NCI-H2029 (cell line): Measurements from ENCODE around the gene TMEM129.

Experiments
- DNase-seq: peaks from one replicate; lab custom pipeline; 2025; lab: John Stamatoyannopoulos, UW

The TMEM129 gene, protein sequence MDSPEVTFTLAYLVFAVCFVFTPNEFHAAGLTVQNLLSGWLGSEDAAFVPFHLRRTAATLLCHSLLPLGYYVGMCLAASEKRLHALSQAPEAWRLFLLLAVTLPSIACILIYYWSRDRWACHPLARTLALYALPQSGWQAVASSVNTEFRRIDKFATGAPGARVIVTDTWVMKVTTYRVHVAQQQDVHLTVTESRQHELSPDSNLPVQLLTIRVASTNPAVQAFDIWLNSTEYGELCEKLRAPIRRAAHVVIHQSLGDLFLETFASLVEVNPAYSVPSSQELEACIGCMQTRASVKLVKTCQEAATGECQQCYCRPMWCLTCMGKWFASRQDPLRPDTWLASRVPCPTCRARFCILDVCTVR

DNA sequence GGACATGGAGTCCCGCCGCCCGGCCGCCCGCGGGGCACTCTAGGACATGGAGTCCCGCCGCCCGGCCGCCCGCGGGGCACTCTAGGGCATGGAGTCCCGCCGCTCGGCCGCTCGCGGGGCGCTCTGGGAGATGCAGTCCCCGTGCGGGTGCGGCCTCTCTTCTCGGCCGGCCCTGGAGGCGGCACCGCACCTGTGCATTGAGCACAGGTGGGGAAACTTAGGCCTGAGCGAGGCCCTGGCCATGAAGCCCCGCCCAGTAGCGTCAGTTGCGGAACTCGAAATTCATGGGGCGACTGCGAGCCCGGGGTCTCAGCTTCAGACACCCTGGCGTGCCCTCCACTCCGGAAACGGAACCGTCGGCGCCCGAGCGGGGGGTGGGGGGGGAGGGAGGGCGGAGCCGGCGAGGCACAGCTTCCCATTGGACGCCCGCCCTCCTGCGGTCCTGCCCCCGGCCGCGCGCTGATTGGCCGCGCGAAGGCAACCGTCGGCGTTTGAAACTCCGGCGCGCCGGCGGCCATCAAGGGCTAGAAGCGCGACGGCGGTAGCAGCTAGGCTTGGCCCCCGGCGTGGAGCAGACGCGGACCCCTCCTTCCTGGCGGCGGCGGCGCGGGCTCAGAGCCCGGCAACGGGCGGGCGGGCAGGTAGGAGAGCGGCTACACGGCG is at the start of gene TMEM129, which contains the start of gene TACC3:
TSS of gene TMEM129 (minus strand) at position 321 of the 663 bp plus-strand sequence. CDS start 486 bp downstream, outside the sequence.
TSS of gene TACC3 (plus strand) at position 519 of the 663 bp plus-strand sequence. CDS start 1,901 bp downstream, outside the sequence.
- peak; percentile 96 for DNase-seq

DNA sequence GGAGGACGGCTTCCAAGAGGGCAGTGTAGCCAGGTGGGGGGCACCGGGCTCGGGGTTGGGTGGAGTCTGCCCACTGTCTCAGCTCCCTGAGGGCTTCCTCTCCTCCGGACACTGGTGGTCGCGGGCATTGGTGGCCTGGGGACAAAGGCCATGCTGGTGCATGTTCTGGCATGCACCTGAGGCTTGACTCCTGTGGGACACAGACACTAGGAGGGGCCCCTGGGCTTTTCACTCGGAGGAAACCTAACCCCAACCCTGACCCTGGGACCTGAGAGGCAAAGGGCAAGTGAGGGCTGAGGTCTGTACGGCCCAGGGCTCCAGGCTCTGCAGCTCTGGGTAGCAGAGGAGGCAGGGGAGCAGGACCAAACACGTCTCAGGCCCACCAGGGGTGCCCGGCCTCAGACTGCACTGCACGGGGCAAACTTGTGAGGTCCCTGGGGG is 49.7 kb upstream of the TMEM129 start:
- no peak for DNase-seq

DNA sequence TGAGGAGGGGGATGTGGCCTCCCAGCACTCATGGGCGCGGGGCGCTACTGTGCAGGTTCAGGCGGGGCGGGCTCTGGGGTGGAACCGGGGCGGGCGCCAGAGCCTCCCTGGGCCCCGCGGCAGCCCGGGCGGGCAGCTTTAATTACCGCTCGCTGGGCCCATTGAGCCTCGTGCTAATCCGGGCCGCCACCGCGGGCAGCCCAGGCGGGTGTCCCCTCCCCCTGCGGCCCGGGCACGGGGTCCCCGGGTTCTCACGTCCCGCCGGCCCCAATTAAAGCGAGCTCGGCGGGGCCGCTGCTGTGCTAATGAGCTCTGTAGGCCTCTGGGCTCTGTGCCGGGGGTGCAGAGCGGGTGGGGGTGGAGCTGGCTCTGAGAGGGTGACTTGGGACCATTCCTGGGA is 49.1 kb upstream of the TMEM129 start:
- DNase-seq, result no peak

DNA sequence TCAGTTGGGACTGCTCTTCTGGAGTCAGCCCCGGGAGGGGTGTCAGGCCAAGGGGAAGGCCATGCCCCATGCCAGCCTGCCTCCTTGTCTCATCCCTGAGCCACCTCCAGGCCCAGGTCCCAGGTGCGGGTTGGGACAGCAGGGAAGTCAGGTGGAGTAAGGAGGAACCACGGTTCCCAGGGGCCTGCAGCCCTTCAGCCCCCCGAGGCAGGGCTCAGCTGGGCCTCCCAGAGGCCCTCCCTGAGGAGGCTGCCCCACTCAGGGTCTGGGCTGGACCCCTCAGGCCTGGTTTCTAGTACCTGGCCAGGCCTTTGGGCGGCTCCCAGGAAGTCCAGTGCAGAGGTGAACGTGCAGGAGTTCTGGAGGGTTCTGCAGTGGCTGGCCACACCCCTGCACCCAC is 48.6 kb upstream of the TMEM129 start:
- DNase-seq, result no peak

DNA sequence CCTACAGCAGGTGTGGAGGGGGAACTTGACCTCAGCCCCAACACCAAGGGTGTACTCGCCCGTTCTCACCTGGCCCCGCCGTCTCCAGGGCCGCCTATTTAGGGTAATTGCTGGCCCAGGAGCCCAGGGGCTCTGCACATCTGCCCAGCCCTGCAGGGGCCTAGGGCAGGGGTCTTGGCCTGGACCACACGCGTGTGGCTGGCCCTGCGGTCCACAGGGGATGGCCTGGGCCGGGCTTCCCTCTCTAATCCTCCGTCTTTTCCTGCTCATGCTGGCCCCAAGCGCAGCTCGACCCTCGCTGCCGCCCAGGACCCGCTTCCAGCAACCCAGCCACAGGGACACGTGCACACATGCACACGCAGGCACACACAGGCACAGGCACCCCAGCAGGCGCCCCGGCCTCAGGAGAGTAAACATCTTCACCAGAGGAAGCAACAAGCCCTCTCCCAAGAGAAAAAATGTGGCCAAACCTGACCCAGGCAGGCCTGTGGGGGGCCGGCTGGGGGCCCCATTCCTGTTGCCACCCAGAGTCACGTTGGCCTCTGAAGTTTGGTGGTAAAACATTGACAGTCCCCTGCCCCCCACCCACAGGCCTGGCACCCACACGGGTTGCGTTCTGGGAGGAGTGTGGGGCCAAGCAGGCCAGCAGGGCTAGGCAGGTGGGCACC is 47.4 kb upstream of the TMEM129 start:
- no peak for DNase-seq

DNA sequence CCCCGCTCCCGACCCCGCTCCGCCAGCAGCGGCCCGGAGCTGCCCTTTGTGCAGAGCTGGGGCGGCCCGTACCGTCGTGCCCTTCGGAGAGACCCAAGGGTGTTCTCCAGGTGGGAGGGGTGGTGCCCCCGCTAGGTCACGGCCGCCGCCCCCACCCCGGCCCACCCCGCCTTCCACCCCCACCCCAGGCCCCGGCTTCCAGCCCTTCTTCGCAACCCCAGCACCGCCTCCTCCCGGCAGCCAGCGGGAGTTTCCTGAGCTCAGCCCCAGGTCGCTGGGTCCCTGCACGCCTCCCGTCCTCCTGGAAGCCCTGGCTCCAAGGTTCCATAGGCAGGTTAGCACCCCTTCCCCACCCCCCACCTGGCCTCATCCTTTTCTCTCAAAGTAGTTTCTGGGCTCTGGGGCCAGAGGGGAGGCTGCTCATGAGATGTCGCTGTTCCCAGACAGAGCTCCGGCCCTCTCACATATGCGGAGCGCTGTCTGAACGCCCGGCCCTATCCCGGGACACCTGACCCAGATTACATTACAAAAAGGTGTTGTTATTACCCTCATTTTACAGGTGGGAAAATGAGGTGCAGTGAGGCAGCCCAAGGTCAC is 46.7 kb upstream of the TMEM129 start:
- DNase-seq, result no peak

DNA sequence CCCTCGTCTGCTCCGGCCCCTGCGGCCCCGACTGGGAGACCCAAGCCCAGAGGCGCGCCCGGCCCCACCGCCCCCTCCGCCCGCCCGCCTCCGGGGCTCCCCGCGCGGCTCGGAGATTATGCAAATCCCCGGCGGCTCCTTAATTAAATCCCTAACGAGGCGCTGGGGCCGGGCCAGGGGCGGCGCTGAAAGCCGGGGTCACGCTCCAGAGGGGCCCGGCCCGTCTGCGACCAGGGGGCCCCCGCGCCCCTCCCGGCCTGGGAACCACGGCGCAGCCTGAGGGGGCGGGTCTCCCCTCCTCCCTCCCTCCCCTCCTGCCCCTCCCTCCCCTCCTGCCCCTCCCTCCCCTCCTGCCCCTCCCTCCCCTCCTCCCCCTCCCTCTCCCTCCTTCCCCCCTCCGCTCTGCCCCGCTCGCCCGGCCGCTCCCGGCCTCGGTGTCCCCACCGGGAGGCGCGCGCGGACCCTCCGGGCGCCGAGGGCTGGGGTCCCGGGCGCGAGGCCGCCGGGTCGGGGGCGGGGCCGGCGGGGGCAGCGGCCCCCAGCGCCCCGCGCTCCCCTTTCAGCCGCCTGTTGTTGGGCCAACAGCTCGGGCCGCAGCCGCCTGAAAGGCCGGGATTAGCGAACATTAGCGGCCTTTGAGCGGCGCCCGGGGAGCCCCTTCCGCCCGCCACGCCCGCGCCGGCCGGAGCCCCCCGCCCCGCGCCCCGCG is 46.1 kb upstream of the TMEM129 start:
- no peak for DNase-seq

DNA sequence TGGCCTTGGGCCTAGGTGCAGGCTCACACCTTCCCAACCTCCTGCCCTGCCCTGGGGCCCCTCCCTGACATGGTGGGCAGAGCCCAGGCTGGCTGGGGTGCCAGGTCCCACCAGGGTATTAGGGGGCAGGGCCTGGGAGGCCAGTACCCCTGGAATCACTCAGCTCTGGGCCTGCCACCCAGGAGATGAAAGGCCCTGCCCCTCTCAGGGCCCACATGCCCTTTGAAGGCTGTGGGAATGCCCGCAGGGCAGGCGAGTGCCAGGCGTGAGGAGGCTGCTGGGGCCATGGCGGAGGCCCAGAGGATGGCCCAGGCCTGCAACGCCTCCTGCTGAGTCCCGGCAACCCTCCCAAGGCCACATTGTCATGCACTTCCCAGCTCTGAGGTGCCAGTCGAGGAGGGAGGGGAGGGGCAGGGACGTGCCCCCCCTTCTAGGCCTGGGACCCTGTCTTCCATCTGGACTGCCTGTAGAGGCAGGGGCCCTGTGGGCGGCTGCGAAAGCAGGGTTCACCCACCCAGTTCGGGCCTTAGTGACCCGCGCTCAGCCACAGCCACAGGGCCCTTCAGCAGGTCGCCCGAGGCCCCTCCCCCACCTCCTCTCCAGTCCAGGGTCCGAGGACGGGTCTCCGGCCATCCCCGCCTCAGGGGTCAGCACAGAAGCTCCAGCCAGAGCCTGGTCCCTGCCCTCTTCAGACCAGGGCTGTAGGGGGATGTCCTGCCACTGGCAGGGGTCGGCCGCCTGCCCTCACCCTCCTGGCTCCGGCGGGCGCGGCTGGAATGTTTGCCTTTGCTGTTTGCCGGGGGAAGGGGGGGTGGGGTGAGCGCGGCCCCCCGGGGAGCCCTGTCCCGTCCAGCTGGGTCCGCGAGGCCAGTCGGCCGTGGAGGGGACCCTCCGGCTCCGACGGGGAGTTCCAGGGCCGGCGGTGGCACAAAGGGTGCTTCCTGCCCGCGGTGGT is 45.3 kb upstream of the TMEM129 start:
- DNase-seq, result no peak

DNA sequence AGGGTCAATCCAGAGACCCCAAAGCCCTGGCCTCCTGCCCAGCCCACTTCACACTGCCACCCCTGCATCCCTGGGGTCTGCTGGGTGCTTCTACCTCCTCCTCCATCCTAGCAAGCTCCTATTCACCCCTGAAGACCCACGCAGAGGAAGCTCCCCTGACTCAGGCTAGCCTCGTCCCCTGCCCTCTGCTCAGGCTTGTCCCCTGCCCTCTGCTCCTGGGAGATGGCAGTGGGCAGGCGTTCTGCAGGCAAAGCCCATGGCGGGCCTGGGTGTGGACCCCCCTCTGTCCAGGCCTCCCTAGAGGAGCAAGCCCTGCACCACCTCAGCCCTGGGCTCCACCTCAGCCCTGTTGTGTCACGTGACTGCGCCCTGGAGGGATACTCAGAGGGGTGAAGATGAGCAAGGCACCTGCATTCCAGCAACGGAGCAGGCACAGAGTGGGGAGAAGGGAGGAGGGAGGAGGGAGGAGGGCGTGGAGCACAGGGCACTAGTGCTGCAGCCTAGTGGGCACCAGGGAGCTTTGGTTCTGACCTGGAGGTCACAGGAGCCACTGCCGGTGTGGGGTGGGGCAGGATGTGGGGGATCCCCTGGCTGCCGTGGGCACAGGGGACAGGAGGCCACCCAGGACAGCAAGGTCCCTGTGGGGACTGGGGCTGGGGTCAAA is 44.4 kb upstream of the TMEM129 start:
- no peak for DNase-seq

DNA sequence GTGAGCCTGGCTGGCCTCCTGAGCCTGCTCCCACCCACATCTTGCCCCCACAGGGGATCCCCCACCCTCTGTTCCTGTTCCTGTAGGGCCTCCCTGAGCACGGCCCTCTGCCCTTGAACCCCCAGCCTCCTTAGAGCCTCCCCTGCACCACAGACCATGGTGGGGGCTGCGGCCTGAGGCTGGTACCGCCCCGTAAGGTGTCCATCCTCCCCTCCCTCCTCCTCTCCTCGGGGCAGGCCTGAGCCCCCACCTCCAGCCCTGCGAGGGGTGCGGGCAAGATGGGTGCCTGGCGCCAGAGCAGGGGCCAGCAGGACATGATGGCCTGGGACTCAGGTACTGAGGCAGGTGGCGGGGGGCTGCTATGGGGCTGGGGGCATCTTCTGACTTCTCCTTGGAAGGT is 43.5 kb upstream of the TMEM129 start:
- DNase-seq, result no peak

DNA sequence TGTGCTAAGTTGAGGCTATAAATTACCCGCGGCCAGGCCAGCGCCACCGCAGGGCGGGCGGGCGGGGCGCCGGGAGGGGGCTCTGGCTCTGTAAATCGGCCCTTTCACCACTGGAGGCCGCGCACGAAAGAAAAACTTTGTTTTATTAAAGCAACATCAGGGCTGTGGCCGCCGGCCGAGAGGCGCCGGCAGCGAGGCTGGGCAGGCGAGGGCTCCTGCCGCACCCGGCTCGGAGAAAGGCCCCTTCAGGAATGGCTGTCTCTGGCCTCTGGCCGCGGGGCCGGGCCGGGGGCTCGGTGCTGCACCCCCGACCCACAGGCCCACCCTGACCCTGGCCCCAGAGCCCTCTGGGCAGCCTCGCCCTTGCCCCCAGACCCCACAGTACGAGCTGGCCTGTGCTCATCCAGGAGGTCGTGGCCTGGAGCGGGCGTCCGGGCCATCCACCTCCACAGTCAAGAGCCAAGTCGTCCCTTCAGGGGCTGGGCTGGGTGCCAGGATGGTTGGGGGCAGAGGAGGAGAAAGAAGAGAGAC is 42.5 kb upstream of the TMEM129 start:
- no peak for DNase-seq

DNA sequence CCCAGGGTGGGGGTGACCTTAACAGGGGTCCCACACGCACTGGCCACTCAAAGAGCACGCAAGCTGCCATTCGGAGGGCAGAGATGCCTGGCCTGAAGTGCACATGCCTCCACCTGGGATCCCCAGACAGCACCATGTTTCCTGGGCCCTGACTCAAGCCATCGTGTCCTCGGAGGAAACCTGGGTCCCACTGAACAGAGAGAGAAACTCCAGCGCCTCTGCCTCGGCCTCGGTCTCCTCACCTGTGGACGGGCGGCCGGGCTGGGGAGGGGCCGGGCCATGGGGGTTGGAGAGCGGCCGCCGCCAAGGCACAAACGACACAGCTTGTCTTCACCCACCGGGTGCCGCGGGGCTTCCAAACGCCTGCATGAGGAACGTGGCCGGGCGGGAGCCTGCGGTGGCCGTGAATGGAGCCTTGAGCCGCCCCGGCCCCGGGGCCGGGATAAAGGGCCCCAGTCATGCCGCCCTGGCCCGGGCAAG is 42.0 kb upstream of the TMEM129 start:
- no peak for DNase-seq

DNA sequence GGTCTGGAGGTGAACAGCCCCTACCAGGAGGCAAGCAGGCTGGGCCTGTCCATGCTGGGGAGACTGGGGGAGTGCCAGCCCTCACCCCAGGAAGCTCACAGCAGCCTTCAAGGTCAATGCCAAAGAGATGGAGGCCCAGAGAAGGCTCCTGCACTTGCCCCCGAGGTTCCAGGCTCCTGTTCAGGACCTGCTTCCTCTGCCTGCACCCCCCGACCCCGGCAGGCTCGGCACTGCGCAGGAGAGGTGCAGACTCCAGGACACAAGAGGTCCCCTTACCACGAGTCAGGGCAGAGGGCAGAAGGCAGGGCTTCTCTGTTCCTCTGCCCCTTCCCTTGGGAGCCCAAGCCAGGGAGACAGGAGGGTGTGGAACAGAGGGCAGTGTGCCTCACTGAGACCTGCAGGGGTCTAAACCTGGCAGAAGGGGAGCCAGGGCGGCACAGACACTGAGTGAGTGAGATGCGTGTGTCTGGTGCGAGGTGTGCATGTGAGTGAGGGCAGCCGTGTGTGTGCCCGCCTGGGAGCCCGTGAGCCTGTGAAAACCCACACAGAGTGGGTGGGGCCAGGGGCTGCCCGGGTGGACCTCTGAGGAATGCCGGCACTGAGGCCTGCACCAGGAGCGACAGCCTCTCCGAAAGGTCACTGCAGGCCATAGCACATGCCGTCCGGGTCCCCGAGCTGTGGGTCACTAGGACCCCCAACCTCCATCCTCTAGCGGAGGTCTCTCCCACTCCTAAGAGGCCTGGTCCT is 41.3 kb upstream of the TMEM129 start:
- no peak for DNase-seq

DNA sequence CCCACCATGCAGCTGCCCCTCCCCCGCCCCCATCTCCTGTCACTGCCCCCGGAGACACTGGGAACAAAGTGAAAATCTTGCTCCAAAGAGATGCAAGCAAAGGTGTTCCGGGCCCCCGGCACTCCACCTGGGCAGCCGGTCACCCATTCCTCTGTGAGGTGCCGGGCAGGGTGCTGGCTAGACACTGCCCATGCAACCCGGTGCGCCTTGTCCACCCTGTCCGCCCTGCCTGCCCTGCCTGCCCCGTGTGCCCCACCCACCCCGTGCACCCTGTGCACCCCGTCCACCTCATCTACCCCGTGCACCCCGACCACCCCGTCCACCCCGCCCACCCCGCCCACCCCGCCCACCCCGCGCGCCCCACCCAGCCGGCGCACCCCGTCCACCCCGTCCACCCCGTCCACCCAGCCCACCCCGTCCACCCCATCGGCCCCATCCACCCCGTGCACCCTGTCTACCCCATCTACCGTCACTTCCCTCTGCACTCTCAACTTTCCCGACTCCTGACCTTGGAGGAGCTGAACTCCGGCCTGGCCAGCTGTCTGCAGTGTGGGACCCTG is 40.1 kb upstream of the TMEM129 start:
- no peak for DNase-seq

DNA sequence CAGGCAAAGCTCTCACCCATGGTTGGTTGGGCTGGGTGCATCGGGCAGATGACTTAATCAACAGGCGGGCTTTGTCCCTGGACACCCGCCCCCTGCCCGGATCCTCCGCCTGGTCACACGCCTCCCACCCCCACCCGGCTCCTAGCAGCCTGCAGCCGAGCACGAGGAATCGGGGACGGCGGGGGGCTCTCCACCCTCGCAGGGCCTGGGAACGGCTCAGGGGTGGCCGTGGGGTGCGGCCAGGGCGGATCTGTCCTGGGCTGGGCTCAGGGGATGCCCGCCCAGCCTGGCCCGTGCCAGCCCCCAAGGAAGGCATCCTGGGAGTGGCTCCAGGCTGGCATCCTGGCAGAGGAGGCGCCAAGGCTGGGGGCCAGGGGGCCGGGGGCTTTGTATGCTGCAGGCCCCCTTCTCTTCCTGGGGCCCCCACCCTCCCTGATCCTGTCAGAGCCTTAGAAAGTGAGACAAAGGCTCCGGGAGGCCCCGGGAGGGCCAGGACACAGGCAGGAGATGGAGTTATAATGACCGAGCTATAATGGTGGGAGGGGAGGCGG is 39.5 kb upstream of the TMEM129 start:
- no peak for DNase-seq

DNA sequence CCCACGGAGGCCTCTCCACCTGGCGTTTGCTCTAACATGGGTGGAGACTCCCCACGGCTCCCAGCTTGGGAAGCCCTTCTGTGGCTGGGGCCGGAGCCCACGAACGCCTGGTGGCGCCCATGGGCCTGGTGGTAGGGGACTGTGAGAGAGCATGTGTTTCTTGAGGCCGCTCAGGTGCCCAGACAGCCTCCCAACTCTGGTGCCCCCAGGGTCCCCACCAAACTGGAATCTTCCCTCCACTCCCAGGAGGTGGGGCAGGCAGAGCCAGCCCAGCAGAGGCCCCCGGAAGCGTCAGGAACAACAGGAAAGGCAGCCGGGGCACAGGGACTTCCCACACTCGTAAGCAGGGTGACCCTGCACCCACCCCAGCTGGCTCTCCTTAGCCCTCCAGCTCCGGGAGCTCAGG is 38.7 kb upstream of the TMEM129 start:
- DNase-seq, result no peak

DNA sequence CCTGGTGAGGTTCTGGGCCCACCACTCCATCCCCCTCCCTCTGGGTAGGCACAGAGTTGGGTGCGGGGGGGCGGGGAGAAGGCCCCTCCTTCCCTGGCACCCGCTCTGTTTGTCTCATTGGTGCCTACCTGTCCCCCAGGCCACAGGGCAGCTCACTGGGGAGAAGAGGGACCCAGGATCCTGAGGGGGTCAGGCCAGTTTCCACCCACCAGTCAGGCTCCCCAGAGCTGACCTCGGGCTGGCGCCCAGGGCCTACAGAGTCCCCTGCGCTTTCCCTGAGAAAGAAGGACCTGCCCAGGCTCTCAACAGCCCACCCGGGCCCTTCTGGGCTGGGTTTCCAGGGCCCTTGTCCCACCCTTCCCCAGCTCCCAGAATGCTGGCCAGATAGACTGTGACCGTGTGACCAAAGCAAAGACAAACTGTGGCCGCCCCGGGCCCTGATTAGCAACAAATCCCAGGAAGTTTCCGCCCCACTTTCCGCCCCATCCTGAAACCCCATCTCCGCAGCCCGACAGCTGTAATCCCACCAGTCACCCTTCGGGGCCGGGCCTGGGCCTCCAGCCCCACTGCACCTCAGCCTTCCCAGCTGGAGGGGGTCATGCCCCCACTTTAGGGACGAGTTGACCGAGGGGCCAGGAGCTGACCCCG is 38.2 kb upstream of the TMEM129 start:
- no peak for DNase-seq
